H1 (cell line): ENCODE measurements around the gene SH2D5. TPM values are rescaled to one million over a fixed set of nuclear protein-coding genes. Genes with fewer than 3 reads are reported as not detected.

Source experiments
- CTCF ChIA-PET: fragments of 300-600 bp; sonication (Branson Sonifier 250); formaldehyde crosslinking; loops from one replicate; lab custom pipeline; 2021; ENCODE audit not compliant: partially characterized antibody; lab: Charles Lee
- POLR2A ChIA-PET: fragments of 300-600 bp; sonication (Branson Sonifier 250); formaldehyde crosslinking; loops from one replicate; lab custom pipeline; 2021; ENCODE audit warnings: inconsistent platforms; ENCODE audit not compliant: partially characterized antibody; lab: Charles Lee
- DNase-seq, 2 experiments: peaks; one replicate each; pipeline versions ENCODE4 v3.0.0 to v3.0.0-alpha.2; 2010 to 2022; ENCODE audit warnings: low spot score in 2 of 2, low read depth in 1 of 2, mixed read lengths in 1 of 2
- FAIRE-seq: peaks from 2 replicates; lab custom pipeline; 2011; peaks lifted over from hg19 to GRCh38; lab: Jason Lieb, UNC
- H2AFZ ChIP-seq: 2 replicates; pipeline ENCODE4 v1.8.1; 2012; ENCODE audit warnings: low read length, inconsistent platforms
- H2AK5ac ChIP-seq: 2 replicates; pipeline ENCODE4 v1.6.1; 2013; ENCODE audit warnings: low read depth, low read length
- H2BK120ac ChIP-seq: replicated peaks from 2 replicates; pipeline ENCODE3; 2013; ENCODE audit warnings: low read depth, low read length, inconsistent platforms
- H2BK12ac ChIP-seq: 2 replicates; pipeline ENCODE4 v1.6.1; 2013; ENCODE audit warnings: low read depth, low read length
- H2BK15ac ChIP-seq: 2 replicates; pipeline ENCODE4 v1.6.1; 2013; ENCODE audit warnings: low read length
- H2BK20ac ChIP-seq: 2 replicates; pipeline ENCODE4 v1.6.1; 2013; ENCODE audit warnings: low read length
- H2BK5ac ChIP-seq: 2 replicates; pipeline ENCODE4 v1.6.1; 2013; ENCODE audit warnings: low read depth, low read length
- H3K14ac ChIP-seq: 2 replicates; pipeline ENCODE4 v1.6.1; 2013; ENCODE audit warnings: inconsistent platforms; ENCODE audit not compliant: insufficient read length
- H3K18ac ChIP-seq: 2 replicates; pipeline ENCODE4 v1.6.1; 2013; ENCODE audit warnings: low read length; ENCODE audit errors: extremely low read depth
- H3K23ac ChIP-seq: 2 replicates; pipeline ENCODE4 v1.6.1; 2013; ENCODE audit warnings: inconsistent platforms; ENCODE audit not compliant: insufficient read length
- H3K23me2 ChIP-seq: 2 replicates; pipeline ENCODE4 v1.6.1; 2013; ENCODE audit warnings: low read depth, low read length
- H3K27ac ChIP-seq: 2 replicates; pipeline ENCODE4 v1.6.1; 2011; ENCODE audit warnings: low read depth, low read length, inconsistent platforms
- H3K27me3 ChIP-seq, 4 experiments: replicated peaks in 1 of 4; 1 replicate in 1 of 4; 2 replicates in 3 of 4; pipeline versions ENCODE4 v1.6.1 to v1.8.1; 2011 to 2013; ENCODE audit warnings: low read length in 3 of 4, mild to moderate bottlenecking in 3 of 4, inconsistent platforms in 2 of 4, mixed read lengths in 2 of 4, moderate library complexity in 1 of 4; ENCODE audit not compliant: control insufficient read depth in 3 of 4, insufficient read depth in 3 of 4; ENCODE audit errors: extremely low read depth in 1 of 4
- H3K36me3 ChIP-seq, 4 experiments: 2 replicates each; pipeline versions ENCODE4 v1.6.1 to v1.8.1; 2011 to 2013; ENCODE audit warnings: mild to moderate bottlenecking in 4 of 4, low read length in 3 of 4, moderate library complexity in 2 of 4, control low read depth in 1 of 4, inconsistent platforms in 1 of 4; ENCODE audit not compliant: insufficient read depth in 4 of 4, control insufficient read depth in 2 of 4
- H3K4ac ChIP-seq: replicated peaks from 2 replicates; pipeline ENCODE3; 2013; ENCODE audit warnings: low read length, low read depth, mixed read lengths, inconsistent platforms; ENCODE audit not compliant: insufficient read length
- H3K4me1 ChIP-seq, 4 experiments: replicated peaks in 1 of 4; 1 replicate in 1 of 4; 2 replicates in 3 of 4; pipeline versions ENCODE4 v1.6.1 to v1.8.1; 2011 to 2013; ENCODE audit warnings: low read length in 3 of 4, inconsistent platforms in 2 of 4, mixed read lengths in 1 of 4; ENCODE audit not compliant: insufficient read depth in 4 of 4, control insufficient read depth in 3 of 4
- H3K4me2 ChIP-seq, 2 experiments: 2 replicates each; pipeline versions ENCODE4 v1.6.1 to v1.8.1; 2011 to 2013; ENCODE audit warnings: low read depth in 2 of 2, low read length in 2 of 2, control low read depth in 1 of 2, inconsistent platforms in 1 of 2, mild to moderate bottlenecking in 1 of 2; ENCODE audit not compliant: insufficient read depth in 1 of 2
- H3K4me3 ChIP-seq, 4 experiments: fragments of 200-600, 300-600 bp in 1 of 4; sonication (generic), shearing (Covaris generic), sonication (Bioruptor Twin) in 1 of 4; 2 replicates each; pipeline versions ENCODE4 v1.5.1 to v1.8.1; 2011 to 2016; ENCODE audit warnings: low read length in 4 of 4, low read depth in 3 of 4, control low read depth in 2 of 4, inconsistent platforms in 2 of 4, mild to moderate bottlenecking in 2 of 4, mixed read lengths in 1 of 4, moderate library complexity in 1 of 4; ENCODE audit not compliant: insufficient read depth in 2 of 4; ENCODE audit errors: extremely low read depth in 1 of 4
- H3K56ac ChIP-seq: replicated peaks from 2 replicates; pipeline ENCODE3; 2013; ENCODE audit warnings: low read depth, mild to moderate bottlenecking, mixed read lengths, low read length, inconsistent platforms; ENCODE audit not compliant: insufficient read length
- H3K79me1 ChIP-seq: 2 replicates; pipeline ENCODE4 v1.6.1; 2013; ENCODE audit warnings: low read depth, low read length, control low read depth
- H3K79me2 ChIP-seq, 2 experiments: 2 replicates each; pipeline versions ENCODE4 v1.6.1 to v1.8.1; 2012 to 2013; ENCODE audit warnings: low read length in 2 of 2, mild to moderate bottlenecking in 2 of 2, inconsistent platforms in 1 of 2; ENCODE audit not compliant: insufficient read depth in 2 of 2, control insufficient read depth in 1 of 2
- H3K9ac ChIP-seq, 4 experiments: replicated peaks in 1 of 4; 1 replicate in 1 of 4; 2 replicates in 3 of 4; pipeline versions ENCODE4 v1.6.1 to v1.8.1; 2011 to 2013; ENCODE audit warnings: low read depth in 3 of 4, low read length in 3 of 4, control low read depth in 2 of 4, mild to moderate bottlenecking in 2 of 4, moderate library complexity in 2 of 4, inconsistent platforms in 1 of 4; ENCODE audit errors: extremely low read depth in 1 of 4
- H3K9me3 ChIP-seq, 2 experiments: 2 replicates each; pipeline versions ENCODE4 v1.6.1 to v1.8.1; 2012 to 2013; ENCODE audit warnings: mild to moderate bottlenecking in 2 of 2, moderate library complexity in 2 of 2, control low read depth in 1 of 2, inconsistent platforms in 1 of 2, low read depth in 1 of 2, low read length in 1 of 2, mixed read lengths in 1 of 2; ENCODE audit not compliant: insufficient read depth in 2 of 2
- H4K20me1 ChIP-seq, 2 experiments: replicated peaks in 1 of 2; 2 replicates each; pipeline versions ENCODE3 to v1.8.1; 2011 to 2013; ENCODE audit warnings: inconsistent platforms in 2 of 2, low read length in 2 of 2, mild to moderate bottlenecking in 1 of 2; ENCODE audit not compliant: insufficient read depth in 2 of 2, control insufficient read depth in 1 of 2
- H4K5ac ChIP-seq: 2 replicates; pipeline ENCODE4 v1.6.1; 2013; ENCODE audit warnings: low read length, low read depth, mixed read lengths, inconsistent platforms; ENCODE audit not compliant: insufficient read length
- H4K8ac ChIP-seq: 2 replicates; pipeline ENCODE4 v1.8.0; 2013; ENCODE audit warnings: mild to moderate bottlenecking, moderate library complexity, low read length, inconsistent platforms; ENCODE audit not compliant: insufficient read depth; ENCODE audit errors: extremely low read depth
- H4K91ac ChIP-seq: replicated peaks from 2 replicates; pipeline ENCODE3; 2013; ENCODE audit warnings: low read length, mixed read lengths, inconsistent platforms; ENCODE audit not compliant: insufficient read length
- HDAC2 ChIP-seq, 2 experiments: fragments of 300-600 bp in 1 of 2; sonication (generic) in 1 of 2; IDR thresholded peaks; 2 replicates each; pipeline ENCODE4 v1.6.1; 2011 to 2012; ENCODE audit warnings: low read depth in 2 of 2, low read length in 2 of 2, mild to moderate bottlenecking in 2 of 2, moderate library complexity in 2 of 2, borderline replicate concordance in 1 of 2, inconsistent platforms in 1 of 2
- HDAC6 ChIP-seq: IDR thresholded peaks from one replicate; pipeline ENCODE4 v1.7.1; 2012; ENCODE audit warnings: low read depth, mild to moderate bottlenecking, inconsistent platforms, low read length, moderate library complexity
- RNF2 ChIP-seq: fragments of 200-900, 300-1000 bp; sonication (generic); IDR thresholded peaks from 2 replicates; pipeline ENCODE4 v1.7.1; 2016; ENCODE audit warnings: borderline replicate concordance, low read depth, mild to moderate bottlenecking, antibody characterized with exemption, low read length; ENCODE audit not compliant: poor library complexity, severe bottlenecking; ENCODE audit errors: missing control alignments
- SIRT6 ChIP-seq: IDR thresholded peaks from one replicate; pipeline ENCODE4 v1.7.1; 2012; ENCODE audit warnings: low read length, inconsistent platforms
- TAF7 ChIP-seq: optimal IDR thresholded peaks from 2 replicates; pipeline ENCODE3; 2011; ENCODE audit warnings: low read depth, mild to moderate bottlenecking, inconsistent platforms, low read length, moderate library complexity, borderline replicate concordance
- TBP ChIP-seq: IDR thresholded peaks from 2 replicates; pipeline ENCODE4 v1.6.1; 2011; ENCODE audit warnings: low read depth, low read length, improper control_type of control experiment
- ZNF274 ChIP-seq: IDR thresholded peaks from 2 replicates; pipeline ENCODE4 v1.7.0; 2012; ENCODE audit warnings: low read length, borderline replicate concordance; ENCODE audit errors: extremely low read depth
- WGBS, 2 experiments: shearing (Covaris generic) in 1 of 2; methylation state at CpG; one replicate each; pipeline versions ENCODE4 v1.1.6 to v1.1.7; 2013 to 2015; ENCODE audit warnings: low lambda C conversion rate in 2 of 2, mixed read lengths in 2 of 2, inconsistent platforms in 1 of 2, low coverage in 1 of 2, missing lambda C conversion rate in 1 of 2; ENCODE audit not compliant: insufficient replicate concordance in 2 of 2, insufficient coverage in 1 of 2, insufficient read length in 1 of 2; ENCODE audit errors: extremely low coverage in 1 of 2, missing lambda C conversion rate in 1 of 2; 5-methylcytosine and 5-hydroxymethylcytosine counted together
- polyA plus RNA-seq, 7 experiments: library from polyadenylated mRNA; depleted of rRNA in 3 of 7; stranded (reverse) in 5 of 7; unstranded in 2 of 7; fragments of >200 nt in 5 of 7; fragments of 200-250 nt in 2 of 7; gene quantifications; 1 replicate in 5 of 7; 2 replicates in 1 of 7; 4 replicates in 1 of 7; pipeline versions ENCODE4 v1.2.1 to v1.2.3, GENCODE V29; 2011 to 2013; ENCODE audit warnings: missing spikeins in 2 of 7, mixed read lengths in 2 of 7
- total RNA-seq: library from RNA; stranded (reverse); fragmentation: NEBNext Ultra II Directional; extraction: Animal tissue kit (Norgen Biotek cat#: 25700); gene quantifications from 2 replicates; pipeline ENCODE4 v1.2.1, GENCODE V29; 2021

The SH2D5 gene
- total and polyA plus RNA-seq, 2 of the 8 experiments (the other 6 are each of a cell fraction or from before 2014, with no cell fraction given): 13.2 to 18.4 TPM

GRCh38 chr1:20715406-20715805 lies 17.1 kb downstream of the SH2D5 start:
- H3K9ac ChIP-seq: no peak overlapping the region
- no peaks in the 10 kb centered on the region for H3K79me1 ChIP-seq
- no peaks in the 10 kb centered on the region for H3K36me3 ChIP-seq
- no peak overlapping the region for H4K91ac ChIP-seq
- no peak overlapping the region for H3K4ac ChIP-seq
- H3K23me2 ChIP-seq: peaks cover 4% of the 10 kb centered on the region; the same call in 1 of the 2 replicates
- ChIA-PET POLR2A (interaction anchor here (0.9 to 7.8 kb wide), 2 partner anchors 9 to 15 kb away, joined by 3 to 68 read pairs; partner anchors contain the start of gene SH2D5), CTCF (interaction anchor here (0.6 to 1.5 kb wide), 5 partner anchors 9 to 18 kb away, joined by 3 to 6 read pairs (median 3); no protein-coding TSS in a partner anchor)
- DNase-seq (no peak), FAIRE-seq (no peak)
- H2BK5ac ChIP-seq: no peak overlapping the region
- no peak overlapping the region for H3K27ac ChIP-seq
- H4K8ac ChIP-seq: no peak overlapping the region
- H3K79me2 ChIP-seq: no peaks in the 10 kb centered on the region
- no peak overlapping the region for H2AK5ac ChIP-seq
- H3K14ac ChIP-seq: no peak overlapping the region
- H3K4me2 ChIP-seq: no peak overlapping the region
- no peak overlapping the region for H3K23ac ChIP-seq
- H2BK12ac ChIP-seq: no peak overlapping the region
- no peak overlapping the region for H2BK20ac ChIP-seq
- no peak overlapping the region for H4K5ac ChIP-seq
- no peak overlapping the region for H2BK120ac ChIP-seq
- H3K18ac ChIP-seq: no peak overlapping the region
- peaks cover 0 to 1% of the 10 kb centered on the region in 2 experiments for H4K20me1 ChIP-seq
- no peak overlapping the region for H2BK15ac ChIP-seq
- H3K27me3 ChIP-seq: peaks cover 0 to 22% (median 10%) of the 10 kb centered on the region in 4 experiments; a peak in 6 of 7 replicates
- WGBS, 2 experiments: 95% methylated on average over 15 of the region's 15 CpGs; no CpG with 5 or more reads in 1 of the 2 experiments
- no peaks in the 10 kb centered on the region; a peak in 1 of 4 replicates for H3K9me3 ChIP-seq
- H3K4me1 ChIP-seq: peaks cover 0 to 6% (median 0%) of the 10 kb centered on the region in 4 experiments; a peak in 4 of 7 replicates
- no peak overlapping the region for H3K4me3 ChIP-seq
- no peak overlapping the region for H3K56ac ChIP-seq
- H2AFZ ChIP-seq: no peak overlapping the region
- TF ChIP-seq ZNF274: no peak
- TF ChIP-seq HDAC2 (IDR thresholded peaks at IDR 0.05; ENCODE audit: borderline replicate concordance in 1 of 2, low read depth in 2 of 2, low read length in 2 of 2): no peak
- TF ChIP-seq TBP: no peak
- TF ChIP-seq SIRT6: no peak
- TF ChIP-seq TAF7: no peak
- TF ChIP-seq HDAC6: no peak
- no peak for TF ChIP-seq RNF2
